ENCODE data around the gene ZNF579. TPM values are rescaled to one million over a fixed set of nuclear protein-coding genes. Genes with fewer than 3 reads are reported as not detected.
"Not testable (repeated sequence)": the region's sequence is repeated elsewhere in the genome, so short reads cannot be mapped to it uniquely, and the experiment has no call there.

The ZNF579 gene
- total RNA-seq, 2 experiments from 2014 or later = 10.1 to 10.4 TPM

DNA sequence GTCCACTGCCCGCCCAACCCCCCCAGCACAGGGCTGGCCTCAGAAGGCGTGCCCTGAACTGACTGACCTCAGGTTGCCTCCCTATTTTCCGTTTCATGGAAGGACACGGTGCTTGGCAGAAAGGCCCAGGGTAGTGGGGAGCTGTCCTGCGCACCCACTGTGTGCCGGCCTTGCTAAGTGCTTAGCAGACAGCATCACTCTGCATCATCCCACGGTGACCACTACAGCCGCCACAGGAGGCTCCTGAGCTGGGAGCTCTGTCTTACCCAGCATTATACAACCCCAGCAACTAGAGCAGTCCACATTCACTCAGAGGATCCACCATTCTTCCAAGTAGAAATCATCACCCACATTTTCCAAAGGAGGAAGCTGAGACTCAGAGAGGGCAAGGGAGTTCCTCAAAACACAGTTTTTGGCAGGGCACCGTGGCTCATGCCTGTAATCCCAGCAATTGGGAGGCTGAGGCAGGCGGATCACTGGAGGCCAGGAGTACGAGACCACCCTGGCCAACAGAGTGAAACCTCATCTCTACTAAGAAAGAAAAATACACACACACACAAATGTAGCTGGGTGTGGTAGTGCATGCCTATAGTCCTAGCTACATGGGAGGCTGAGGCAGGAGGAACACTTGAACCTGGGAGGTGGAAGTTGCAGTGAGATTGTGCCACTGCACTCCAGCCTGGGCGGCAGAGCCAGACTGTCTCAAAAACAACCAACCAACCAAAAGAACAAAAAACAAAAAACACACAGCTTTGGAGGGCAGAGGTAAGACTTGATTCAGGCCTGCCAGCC is 45.3 kb downstream of the ZNF579 start:
- Mint-ChIP-seq H3K27ac (no peak overlapping the region), H3K4me1 (no peaks in the 10 kb centered on the region), H3K4me3 (no peak overlapping the region), H3K9me3 (no peaks in the 10 kb centered on the region), H3K36me3 (no peaks in the 10 kb centered on the region), H3K27me3 (no peaks in the 10 kb centered on the region)
- DNase-seq (no peak), ATAC-seq (ENCODE audit: low read depth) (no peak)
- POLR2A ChIA-PET = interaction anchor here (0.7 to 0.9 kb wide), 2 partner anchors 31 to 69 kb away, joined by 3 read pairs; no protein-coding TSS in a partner anchor

GRCh38 chr19:55534280-55534679 is 46.4 kb downstream of the ZNF579 start:
- DNase-seq; H3K4me1 Mint-ChIP-seq; ATAC-seq (ENCODE audit: low read depth); H3K27ac Mint-ChIP-seq; H3K36me3 Mint-ChIP-seq; H3K9me3 Mint-ChIP-seq; H3K4me3 Mint-ChIP-seq; H3K27me3 Mint-ChIP-seq: not testable (repeated sequence)
- POLR2A ChIA-PET = interaction anchor here (0.7 kb wide), 1 partner anchor 30 kb away, joined by 3 read pairs; no protein-coding TSS in a partner anchor

- ATAC-seq (ENCODE audit: low read depth) (no peak), DNase-seq (no peak)
- Mint-ChIP-seq H3K36me3 (no peaks in the 10 kb centered on the region), H3K9me3 (no peaks in the 10 kb centered on the region), H3K27me3 (no peaks in the 10 kb centered on the region), H3K27ac (no peak overlapping the region), H3K4me1 (no peaks in the 10 kb centered on the region), H3K4me3 (no peak overlapping the region)
- POLR2A ChIA-PET = no interaction called here
Observed at GRCh38 chr19:55530996-55531395, 49.7 kb downstream of the ZNF579 start.

- Mint-ChIP-seq H3K9me3 (no peaks in the 10 kb centered on the region), H3K4me3 (no peak overlapping the region), H3K27ac (no peak overlapping the region), H3K4me1 (no peaks in the 10 kb centered on the region), H3K36me3 (no peaks in the 10 kb centered on the region), H3K27me3 (no peaks in the 10 kb centered on the region)
- POLR2A ChIA-PET = no interaction called here
- ATAC-seq (ENCODE audit: low read depth) = no peak
- no peak for DNase-seq
Observed at GRCh38 chr19:55529636-55530234, 50.9 kb downstream of the ZNF579 start.

GRCh38 chr19:55528030-55528803 is 52.4 kb downstream of the ZNF579 start:
- Mint-ChIP-seq H3K4me3 (no peak overlapping the region), H3K36me3 (no peaks in the 10 kb centered on the region), H3K27me3 (peaks cover 4% of the 10 kb centered on the region), H3K4me1 (no peaks in the 10 kb centered on the region), H3K27ac (no peak overlapping the region), H3K9me3 (no peaks in the 10 kb centered on the region)
- POLR2A ChIA-PET = no interaction called here
- DNase-seq (no peak), ATAC-seq (ENCODE audit: low read depth) (no peak)

- Mint-ChIP-seq H3K4me1 (no peaks in the 10 kb centered on the region), H3K36me3 (no peaks in the 10 kb centered on the region), H3K27ac (no peak overlapping the region), H3K27me3 (peaks cover 4% of the 10 kb centered on the region), H3K9me3 (no peaks in the 10 kb centered on the region), H3K4me3 (no peak overlapping the region)
- no peak for DNase-seq
- POLR2A ChIA-PET = no interaction called here
- ATAC-seq (ENCODE audit: low read depth) = no peak
Observed at GRCh38 chr19:55527197-55528029, 53.2 kb downstream of the ZNF579 start.

Other genes with a start within 250 kb of the ZNF579 start
- 10 to 100 TPM; 26.4 to 28.5 TPM for gene KMT5C, start 241.0 kb downstream of the ZNF579 start, total RNA-seq
- gene COX6B2, start 226.1 kb downstream of the ZNF579 start, total RNA-seq = under 1 TPM in 1 of 2 experiments, not detected in 1; 0.55 TPM
- gene GARIN5B, start 217.6 kb downstream of the ZNF579 start, total RNA-seq = not detected
- gene IL11, start 210.4 kb downstream of the ZNF579 start, total RNA-seq = under 1 TPM; 0.53 to 0.60 TPM
- not detected for gene TMEM190, start 204.0 kb downstream of the ZNF579 start, total RNA-seq
- 10 to 100 TPM; 17.0 to 19.8 TPM for gene TMEM238, start 196.6 kb downstream of the ZNF579 start, total RNA-seq
- 1,000 to 10,000 TPM; 3,030 to 3,043 TPM for gene RPL28, start 194.9 kb downstream of the ZNF579 start, total RNA-seq
- 100 to 1,000 TPM; 184 to 203 TPM for gene UBE2S, start 173.1 kb downstream of the ZNF579 start, total RNA-seq
- not detected for gene SHISA7, start 137.5 kb downstream of the ZNF579 start, total RNA-seq
- 10 to 100 TPM; 13.7 to 16.8 TPM for gene ISOC2, start 119.2 kb downstream of the ZNF579 start, total RNA-seq
- gene C19orf85, start 116.1 kb downstream of the ZNF579 start, total RNA-seq = not detected
- gene ZNF628, start 104.2 kb downstream of the ZNF579 start, total RNA-seq = 10 to 100 TPM in 1 of 2 experiments, 1 to 10 TPM in 1; 9.4 to 11.5 TPM
- gene NAT14, start 95.7 kb downstream of the ZNF579 start, total RNA-seq = 10 to 100 TPM; 14.5 to 15.0 TPM
- 1 to 10 TPM in 1 of 2 experiments, under 1 TPM in 1; 0.86 to 1.1 TPM for gene SSC5D, start 92.4 kb downstream of the ZNF579 start, total RNA-seq
- gene SBK2, start 43.7 kb downstream of the ZNF579 start, total RNA-seq = not detected
- not detected for gene SBK3, start 35.3 kb downstream of the ZNF579 start, total RNA-seq
- gene FIZ1, start 18.7 kb upstream of the ZNF579 start, total RNA-seq = 10 to 100 TPM; 16.0 to 18.4 TPM
- 10 to 100 TPM; 25.2 to 26.6 TPM for gene ZNF524, start 19.4 kb upstream of the ZNF579 start, total RNA-seq
- gene ZNF865, start 24.8 kb upstream of the ZNF579 start, total RNA-seq = 10 to 100 TPM; 18.3 to 18.6 TPM
- gene ZNF784, start 43.7 kb upstream of the ZNF579 start, total RNA-seq = 1 to 10 TPM; 6.3 to 7.6 TPM
- 10 to 100 TPM; 56.6 to 59.8 TPM for gene ZNF580, start 60.2 kb upstream of the ZNF579 start, total RNA-seq
- 10 to 100 TPM; 28.6 to 31.7 TPM for gene ZNF581, start 62.8 kb upstream of the ZNF579 start, total RNA-seq
- gene CCDC106, start 67.4 kb upstream of the ZNF579 start, total RNA-seq = 10 to 100 TPM; 12.1 to 13.4 TPM
- 100 to 1,000 TPM; 257 to 267 TPM for gene U2AF2, start 74.2 kb upstream of the ZNF579 start, total RNA-seq
- 10 to 100 TPM; 55.3 to 58.2 TPM for gene EPN1, start 94.4 kb upstream of the ZNF579 start, total RNA-seq
- gene NLRP9, start 157.6 kb upstream of the ZNF579 start, total RNA-seq = not detected
- gene RFPL4A, start 178.2 kb upstream of the ZNF579 start, total RNA-seq = not detected
- not detected for gene RFPL4AL1, start 188.3 kb upstream of the ZNF579 start, total RNA-seq